ENCODE data around the gene MYPOP. TPM values are rescaled to one million over a fixed set of nuclear protein-coding genes. Genes with fewer than 3 reads are reported as not detected.

Gene MYPOP
- total RNA-seq, 2 donors from 2014 or later = 9.3 to 12.8 TPM

GRCh38 chr19:45886427-45887199 is 15.8 kb downstream of the MYPOP start:
- DNase-seq (peak; percentile 94), ATAC-seq (peak; percentile 92)
- intact Hi-C loops (cut with DNase I) = no loop called here

- DNase-seq (peak; percentile 94), ATAC-seq (peak; percentile 87 to 90)
- intact Hi-C loops (cut with DNase I) = no loop called here
These were observed 16.6 kb downstream of the MYPOP start, which contains the start of gene IRF2BP1 for GRCh38 chr19:45885556-45886426. IRF2BP1 (minus strand) TSS chr19:45886141; CDS start chr19:45885774, 367 bp downstream.

GRCh38 chr19:45884682-45885555 is 17.5 kb downstream of the MYPOP start:
- ATAC-seq (no peak), DNase-seq (no peak)
- intact Hi-C loops (cut with DNase I) = no loop called here

- intact Hi-C loops (cut with DNase I) = no loop called here
These were observed 18.3 kb downstream of the MYPOP start for GRCh38 chr19:45883881-45884681.

GRCh38 chr19:45883586-45883880 is 18.9 kb downstream of the MYPOP start:
- no peak for ATAC-seq
- intact Hi-C loops (cut with DNase I) = no loop called here
- no peak for DNase-seq

More at GRCh38 chr19:45883881-45884681, 18.3 kb downstream of the MYPOP start:
- ATAC-seq (no peak), DNase-seq (no peak)

GRCh38 chr19:45882652-45883585 is 19.5 kb downstream of the MYPOP start:
- ATAC-seq = peak in 1 of 2 donors; percentile 11
- intact Hi-C loops (cut with DNase I) = no loop called here

GRCh38 chr19:45881909-45882528 is 20.4 kb downstream of the MYPOP start:
- intact Hi-C loops (cut with DNase I) = no loop called here
- ATAC-seq = no peak

More at GRCh38 chr19:45882652-45883585, 19.5 kb downstream of the MYPOP start:
- DNase-seq = peak; percentile 84

GRCh38 chr19:45881082-45881908 is 21.1 kb downstream of the MYPOP start:
- intact Hi-C loops (cut with DNase I) = no loop called here
- DNase-seq (no peak), ATAC-seq (no peak)

More at GRCh38 chr19:45881909-45882528, 20.4 kb downstream of the MYPOP start:
- DNase-seq = no peak

- ATAC-seq (no peak), DNase-seq (no peak)
- intact Hi-C loops (cut with DNase I) = no loop called here
These were observed 22.4 kb downstream of the MYPOP start for GRCh38 chr19:45879971-45880370.

GRCh38 chr19:45879055-45879454 is 23.4 kb downstream of the MYPOP start:
- ATAC-seq = no peak
- intact Hi-C loops (cut with DNase I) = no loop called here
- DNase-seq = no peak

GRCh38 chr19:45878043-45878794 is 24.2 kb downstream of the MYPOP start:
- DNase-seq (no peak), ATAC-seq (peak in 1 of 2 donors; percentile 56)
- intact Hi-C loops (cut with DNase I) = no loop called here

GRCh38 chr19:45876411-45877197 is 25.8 kb downstream of the MYPOP start:
- ATAC-seq (peak; percentile 40 to 69), DNase-seq (peak; percentile 59)
- intact Hi-C loops (cut with DNase I) = no loop called here

GRCh38 chr19:45876161-45876410 is 26.3 kb downstream of the MYPOP start:
- ATAC-seq = peak; percentile 6 to 13
- intact Hi-C loops (cut with DNase I) = no loop called here
- no peak for DNase-seq

- ATAC-seq (no peak), DNase-seq (no peak)
- intact Hi-C loops (cut with DNase I) = no loop called here
These were observed 27.8 kb downstream of the MYPOP start for GRCh38 chr19:45874620-45874966.

GRCh38 chr19:45873219-45873772 is 29.1 kb downstream of the MYPOP start:
- ATAC-seq = no peak
- intact Hi-C loops (cut with DNase I) = no loop called here
- DNase-seq = no peak
